ENCODE measurements around the gene OBSCN.

The OBSCN gene

GRCh38 chr1:228334226-228334935, 126.5 kb downstream of the OBSCN start:
- no peak overlapping the region for H2AFZ ChIP-seq (ENCODE audit: low read depth, low read length)
- no peak overlapping the region for H3K4me3 ChIP-seq (ENCODE audit: insufficient read depth in 1 of 2, low read depth in 1 of 2, low read length in 2 of 2)
- peaks cover 0 to 32% of the 10 kb centered on the region in 2 experiments for H3K36me3 ChIP-seq (ENCODE audit: control insufficient read depth in 1 of 2, insufficient read depth in 2 of 2, low read depth in 1 of 2, low read length in 2 of 2)
- H2BK5ac ChIP-seq (ENCODE audit: low read depth, low read length, poor library complexity, severe bottlenecking), result no peak overlapping the region
- no peaks in the 10 kb centered on the region for H3K9me3 ChIP-seq (ENCODE audit: control insufficient read depth, low read length)
- no peak overlapping the region for H4K91ac ChIP-seq (ENCODE audit: low read length)
- H3K4me2 ChIP-seq (ENCODE audit: low read length, poor library complexity, severe bottlenecking), result no peak overlapping the region
- H3K14ac ChIP-seq (ENCODE audit: low read length in 2 of 2), result no peak overlapping the region
- no peak overlapping the region for H3K23ac ChIP-seq (ENCODE audit: low read length in 2 of 2)
- H3K79me1 ChIP-seq (replicated peaks; ENCODE audit: low read length, poor library complexity, severe bottlenecking), result no peaks in the 10 kb centered on the region
- peaks cover 4% of the 10 kb centered on the region for H3K4me1 ChIP-seq (ENCODE audit: control insufficient read depth, insufficient read depth, low read depth, low read length)
- H3K4ac ChIP-seq (ENCODE audit: low read depth in 1 of 2, low read length in 2 of 2), result no peak overlapping the region
- H2BK15ac ChIP-seq (ENCODE audit: low read depth, poor library complexity, severe bottlenecking), result no peak overlapping the region
- H2BK12ac ChIP-seq (ENCODE audit: low read length in 2 of 2), result no peak overlapping the region
- H3K27ac ChIP-seq (ENCODE audit: low read length, poor library complexity, severe bottlenecking), result no peak overlapping the region
- H2AK5ac ChIP-seq (ENCODE audit: low read length, severe bottlenecking), result no peak overlapping the region
- H4K8ac ChIP-seq (ENCODE audit: low read length), result no peak overlapping the region
- H3K18ac ChIP-seq (ENCODE audit: low read depth in 1 of 2, low read length in 2 of 2), result no peak overlapping the region
- no peak for DNase-seq
- H3K9ac ChIP-seq (ENCODE audit: low read length), result no peak overlapping the region
- no peak overlapping the region for H2BK120ac ChIP-seq (ENCODE audit: low read depth, low read length)
- WGBS, result 93% methylated on average over 22 of the region's 22 CpGs
- peaks cover 0 to 5% of the 10 kb centered on the region in 2 experiments for H3K27me3 ChIP-seq (ENCODE audit: control insufficient read depth in 1 of 2, insufficient read depth in 1 of 2, low read length in 2 of 2)

- Histone ChIP-seq H2BK120ac (ENCODE audit: low read depth, low read length) (no peak overlapping the region), H2AFZ (ENCODE audit: low read depth, low read length) (no peak overlapping the region), H4K8ac (ENCODE audit: low read length) (no peak overlapping the region), H4K91ac (ENCODE audit: low read length) (no peak overlapping the region), H3K23ac (ENCODE audit: low read length in 2 of 2) (no peak overlapping the region), H3K4me1 (ENCODE audit: control insufficient read depth, insufficient read depth, low read depth, low read length) (peaks cover 4% of the 10 kb centered on the region), H3K36me3 (ENCODE audit: control insufficient read depth in 1 of 2, insufficient read depth in 2 of 2, low read depth in 1 of 2, low read length in 2 of 2) (peaks cover 0 to 37% of the 10 kb centered on the region in 2 experiments), H3K27ac (ENCODE audit: low read length, poor library complexity, severe bottlenecking) (no peak overlapping the region), H2BK5ac (ENCODE audit: low read depth, low read length, poor library complexity, severe bottlenecking) (no peak overlapping the region), H3K18ac (ENCODE audit: low read depth in 1 of 2, low read length in 2 of 2) (no peak overlapping the region), H3K79me1 (replicated peaks; ENCODE audit: low read length, poor library complexity, severe bottlenecking) (no peaks in the 10 kb centered on the region), H3K9me3 (ENCODE audit: control insufficient read depth, low read length) (no peaks in the 10 kb centered on the region), H2AK5ac (ENCODE audit: low read length, severe bottlenecking) (no peak overlapping the region), H2BK12ac (ENCODE audit: low read length in 2 of 2) (no peak overlapping the region), H3K9ac (ENCODE audit: low read length) (no peak overlapping the region), H2BK15ac (ENCODE audit: low read depth, poor library complexity, severe bottlenecking) (no peak overlapping the region), H3K4me3 (ENCODE audit: insufficient read depth in 1 of 2, low read depth in 1 of 2, low read length in 2 of 2) (no peak overlapping the region), H3K4ac (ENCODE audit: low read depth in 1 of 2, low read length in 2 of 2) (no peak overlapping the region), H3K4me2 (ENCODE audit: low read length, poor library complexity, severe bottlenecking) (no peak overlapping the region), H3K14ac (ENCODE audit: low read length in 2 of 2) (no peak overlapping the region), H3K27me3 (ENCODE audit: control insufficient read depth in 1 of 2, insufficient read depth in 1 of 2, low read length in 2 of 2) (peaks cover 0 to 5% of the 10 kb centered on the region in 2 experiments)
- WGBS, result 91% methylated on average over 7 of the region's 18 CpGs
- DNase-seq, result no peak
Measured at GRCh38 chr1:228334954-228335353, 127.1 kb downstream of the OBSCN start.

DNA sequence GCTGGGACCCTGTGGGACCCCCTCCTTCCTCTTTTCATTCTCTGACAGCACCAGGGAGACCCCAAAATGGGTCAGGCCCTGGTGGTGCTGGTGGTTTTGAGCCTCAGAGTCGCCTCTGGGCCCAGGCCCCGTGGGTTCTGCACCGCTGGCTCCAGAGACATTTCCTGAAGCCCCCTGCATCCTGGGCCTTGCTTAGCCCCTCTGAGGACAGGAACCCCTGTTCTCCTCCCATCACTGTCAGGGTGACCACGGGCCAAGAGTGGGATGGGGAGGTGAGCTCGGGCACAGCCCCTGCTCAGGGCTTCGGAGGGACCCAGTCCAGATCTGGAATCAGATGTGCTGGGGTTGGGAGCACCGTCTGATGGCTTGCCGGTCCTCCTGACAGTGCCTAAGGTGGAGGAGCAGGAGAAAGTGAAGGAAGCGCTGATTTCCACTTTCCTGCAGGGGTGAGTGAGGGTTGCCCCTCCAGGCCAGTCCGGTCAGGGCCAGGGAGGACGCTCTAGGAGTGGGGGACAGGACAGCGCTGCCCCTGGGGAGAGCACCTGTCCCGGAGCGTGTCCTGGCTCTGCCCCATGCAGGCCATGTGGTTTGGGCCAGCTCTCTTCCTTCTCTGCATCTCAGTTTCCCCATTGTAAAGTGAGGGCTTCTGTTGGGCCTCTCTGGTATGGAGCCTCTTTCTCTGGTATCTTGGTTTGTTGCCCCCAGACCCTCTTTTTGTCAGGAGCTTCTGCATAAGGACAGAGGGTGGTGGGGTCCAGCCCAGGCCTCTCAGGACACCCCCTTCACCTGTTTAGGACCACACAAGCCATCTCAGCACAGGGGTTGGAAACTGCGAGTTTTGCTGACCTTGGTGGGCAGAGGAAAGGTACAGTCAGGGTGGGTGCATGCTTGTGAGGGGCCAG, 127.8 kb downstream of the OBSCN start:
- Histone ChIP-seq H3K4me2 (ENCODE audit: low read length, poor library complexity, severe bottlenecking) (no peak overlapping the region), H3K4ac (ENCODE audit: low read depth in 1 of 2, low read length in 2 of 2) (no peak overlapping the region), H3K18ac (ENCODE audit: low read depth in 1 of 2, low read length in 2 of 2) (no peak overlapping the region), H3K4me3 (ENCODE audit: insufficient read depth in 1 of 2, low read depth in 1 of 2, low read length in 2 of 2) (no peak overlapping the region), H2BK5ac (ENCODE audit: low read depth, low read length, poor library complexity, severe bottlenecking) (no peak overlapping the region), H3K27me3 (ENCODE audit: control insufficient read depth in 1 of 2, insufficient read depth in 1 of 2, low read length in 2 of 2) (peaks cover 0 to 5% of the 10 kb centered on the region in 2 experiments), H3K23ac (ENCODE audit: low read length in 2 of 2) (no peak overlapping the region), H3K9me3 (ENCODE audit: control insufficient read depth, low read length) (no peaks in the 10 kb centered on the region), H2AK5ac (ENCODE audit: low read length, severe bottlenecking) (no peak overlapping the region), H3K9ac (ENCODE audit: low read length) (no peak overlapping the region), H3K4me1 (ENCODE audit: control insufficient read depth, insufficient read depth, low read depth, low read length) (peaks cover 4% of the 10 kb centered on the region), H2BK12ac (ENCODE audit: low read length in 2 of 2) (no peak overlapping the region), H3K27ac (ENCODE audit: low read length, poor library complexity, severe bottlenecking) (no peak overlapping the region), H4K8ac (ENCODE audit: low read length) (no peak overlapping the region), H3K36me3 (ENCODE audit: control insufficient read depth in 1 of 2, insufficient read depth in 2 of 2, low read depth in 1 of 2, low read length in 2 of 2) (peaks cover 0 to 38% of the 10 kb centered on the region in 2 experiments), H4K91ac (ENCODE audit: low read length) (no peak overlapping the region), H2BK15ac (ENCODE audit: low read depth, poor library complexity, severe bottlenecking) (no peak overlapping the region), H2BK120ac (ENCODE audit: low read depth, low read length) (no peak overlapping the region), H3K14ac (ENCODE audit: low read length in 2 of 2) (peak overlapping the region in 1 of 2 experiments; percentile 63), H3K79me1 (replicated peaks; ENCODE audit: low read length, poor library complexity, severe bottlenecking) (no peaks in the 10 kb centered on the region), H2AFZ (ENCODE audit: low read depth, low read length) (no peak overlapping the region)
- WGBS, result 86% methylated on average over 15 of the region's 15 CpGs
- DNase-seq, result no peak
